Prostate gland (tissue), 2 donors: ENCODE results near the gene CCDC149.
A peak's percentile ranks its signal among the peaks of the same experiment; 100 is the strongest.

ENCODE experiments used
- CTCF ChIP-seq, 4 experiments: fragments of 200-600 bp in 2 of 4; fragments of 450-650 bp in 2 of 4; sonication (generic) in 2 of 4; IDR thresholded peaks; 1 replicate in 3 of 4; 2 replicates in 1 of 4; pipeline ENCODE4 v1.5.1; 2016 to 2019; ENCODE audit warnings: antibody characterized with exemption in 4 of 4, mild to moderate bottlenecking in 2 of 4, moderate library complexity in 2 of 4
- POLR2A ChIP-seq: fragments of 450-650 bp; IDR thresholded peaks from one replicate; pipeline ENCODE4 v1.6.1; 2016; ENCODE audit warnings: antibody characterized with exemption, mild to moderate bottlenecking
- POLR2AphosphoS5 ChIP-seq: sonication (generic); formaldehyde crosslinking; IDR thresholded peaks from one replicate; pipeline ENCODE4 v1.6.1; 2017; ENCODE audit warnings: antibody characterized with exemption

GRCh38 chr4:24840826-24841543 is 71.9 kb downstream of the CCDC149 start:
- no peak for TF ChIP-seq CTCF (IDR thresholded peaks at IDR 0.05)
- no peak for TF ChIP-seq POLR2A
- peak; percentile 19 for TF ChIP-seq POLR2AphosphoS5
